HG02763 (cell line): Measurements from ENCODE around the gene SLC22A17.

Source experiments
- ATAC-seq: cut with Tn5 transposase; IDR thresholded peaks from one replicate; pipeline ENCODE4 v1.9.1; 2021; ENCODE audit warnings: mild to moderate bottlenecking, moderate library complexity; ENCODE audit not compliant: unreplicated experiment

The SLC22A17 gene

DNA sequence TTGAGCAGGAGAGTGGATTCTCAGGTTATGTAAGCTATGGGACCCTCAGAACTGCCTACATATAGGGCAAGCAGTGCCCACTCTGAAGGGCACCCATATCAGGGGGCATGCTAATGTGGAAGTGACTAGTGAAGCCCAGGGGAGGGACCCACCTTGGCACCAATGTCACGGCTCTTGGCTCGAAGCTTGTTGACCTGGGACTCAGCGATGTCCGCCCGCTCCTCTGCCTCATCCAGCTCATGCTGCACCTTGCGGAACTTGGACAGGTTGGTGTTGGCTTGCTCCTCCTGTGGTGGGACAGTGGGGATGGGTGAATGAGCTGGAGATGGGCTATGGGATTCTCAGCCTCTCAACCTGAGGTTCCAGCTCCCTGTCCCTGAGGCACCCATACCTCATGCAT, 29.6 kb upstream of the SLC22A17 start:
- no peak for ATAC-seq

GRCh38 chr14:23381871-23382270, 29.2 kb upstream of the SLC22A17 start:
- no peak for ATAC-seq

DNA sequence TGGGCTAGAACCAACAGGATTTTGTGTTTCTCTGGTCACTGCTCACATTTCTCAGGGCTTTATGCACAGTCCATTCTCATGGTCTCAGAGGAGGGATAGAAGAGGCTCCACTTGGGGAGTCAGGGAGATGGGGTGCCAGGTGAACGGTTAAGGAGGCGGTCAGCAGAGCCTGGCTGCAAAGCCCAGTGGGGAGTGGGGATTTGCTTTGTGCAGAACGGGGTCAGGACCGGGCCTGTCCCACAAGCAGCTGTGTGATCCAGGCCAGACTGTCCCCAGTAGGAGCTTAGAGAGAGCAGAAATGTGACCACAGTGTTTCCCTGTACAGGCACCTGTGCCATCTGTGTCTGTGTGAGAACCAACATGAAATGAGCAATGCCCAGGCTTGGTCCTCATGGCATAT, 28.3 kb upstream of the SLC22A17 start:
- ATAC-seq, result no peak

GRCh38 chr14:23380197-23380914, 27.7 kb upstream of the SLC22A17 start:
- no peak for ATAC-seq

GRCh38 chr14:23379366-23380196, 26.9 kb upstream of the SLC22A17 start:
- no peak for ATAC-seq

- no peak for ATAC-seq
Measured at GRCh38 chr14:23378612-23379220, 26.0 kb upstream of the SLC22A17 start.

- no peak for ATAC-seq
Measured at GRCh38 chr14:23377573-23378563, 25.2 kb upstream of the SLC22A17 start.

GRCh38 chr14:23377198-23377550, 24.5 kb upstream of the SLC22A17 start:
- ATAC-seq, result no peak

DNA sequence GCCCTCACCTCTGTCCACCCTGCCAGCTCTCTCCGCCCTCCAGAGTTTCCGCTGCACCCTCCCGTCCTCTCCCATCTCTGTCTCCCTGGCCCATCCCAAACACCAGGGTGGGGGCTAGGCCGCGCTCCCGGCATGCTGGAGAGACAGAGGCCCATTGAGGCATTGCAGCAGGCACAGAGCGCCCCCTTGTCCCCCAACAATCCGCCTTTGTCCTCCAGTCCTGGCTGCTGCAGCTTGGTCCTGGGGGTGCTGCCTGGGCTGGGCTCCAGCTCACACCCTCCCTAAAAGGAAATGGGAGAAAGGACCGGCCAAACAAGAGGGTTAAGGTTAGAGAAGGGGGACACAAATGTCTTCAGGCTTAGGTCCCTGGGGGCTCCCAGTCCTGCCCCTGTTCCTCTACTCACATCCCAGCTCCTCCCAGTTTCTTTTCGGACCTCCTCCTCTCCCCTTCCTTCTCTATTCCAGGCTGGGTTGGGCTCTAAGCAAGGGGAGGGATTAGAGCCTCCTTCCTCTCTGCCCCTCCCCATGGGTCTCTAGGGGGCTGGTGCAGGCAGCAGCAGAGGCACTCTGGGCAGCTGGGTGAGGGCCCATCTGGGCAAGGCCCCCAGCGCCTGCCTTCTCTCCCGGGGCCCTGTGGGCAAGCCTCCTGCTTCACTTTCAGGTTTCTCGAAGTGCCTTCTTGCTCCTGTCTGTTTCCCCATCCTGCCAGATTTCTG, 24.0 kb upstream of the SLC22A17 start, which contains the start of gene CMTM5:
Gene CMTM5, plus strand, starts transcription at position 565 of the 716 bp plus-strand sequence. CDS start 206 bp downstream, outside the sequence.
- no peak for ATAC-seq

DNA sequence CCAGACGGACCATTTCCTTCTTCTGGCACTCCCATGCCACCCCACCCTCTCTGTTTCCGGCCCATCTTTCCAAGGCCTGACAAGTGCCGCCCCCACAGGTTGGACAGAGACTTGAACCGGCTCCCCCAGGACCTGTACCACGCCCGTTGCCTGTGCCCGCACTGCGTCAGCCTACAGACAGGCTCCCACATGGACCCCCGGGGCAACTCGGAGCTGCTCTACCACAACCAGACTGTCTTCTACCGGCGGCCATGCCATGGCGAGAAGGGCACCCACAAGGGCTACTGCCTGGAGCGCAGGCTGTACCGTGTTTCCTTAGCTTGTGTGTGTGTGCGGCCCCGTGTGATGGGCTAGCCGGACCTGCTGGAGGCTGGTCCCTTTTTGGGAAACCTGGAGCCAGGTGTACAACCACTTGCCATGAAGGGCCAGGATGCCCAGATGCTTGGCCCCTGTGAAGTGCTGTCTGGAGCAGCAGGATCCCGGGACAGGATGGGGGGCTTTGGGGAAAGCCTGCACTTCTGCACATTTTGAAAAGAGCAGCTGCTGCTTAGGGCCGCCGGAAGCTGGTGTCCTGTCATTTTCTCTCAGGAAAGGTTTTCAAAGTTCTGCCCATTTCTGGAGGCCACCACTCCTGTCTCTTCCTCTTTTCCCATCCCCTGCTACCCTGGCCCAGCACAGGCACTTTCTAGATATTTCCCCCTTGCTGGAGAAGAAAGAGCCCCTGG, 23.0 kb upstream of the SLC22A17 start:
- ATAC-seq, result no peak

- no peak for ATAC-seq
Measured at GRCh38 chr14:23373041-23373440, 20.4 kb upstream of the SLC22A17 start.

DNA sequence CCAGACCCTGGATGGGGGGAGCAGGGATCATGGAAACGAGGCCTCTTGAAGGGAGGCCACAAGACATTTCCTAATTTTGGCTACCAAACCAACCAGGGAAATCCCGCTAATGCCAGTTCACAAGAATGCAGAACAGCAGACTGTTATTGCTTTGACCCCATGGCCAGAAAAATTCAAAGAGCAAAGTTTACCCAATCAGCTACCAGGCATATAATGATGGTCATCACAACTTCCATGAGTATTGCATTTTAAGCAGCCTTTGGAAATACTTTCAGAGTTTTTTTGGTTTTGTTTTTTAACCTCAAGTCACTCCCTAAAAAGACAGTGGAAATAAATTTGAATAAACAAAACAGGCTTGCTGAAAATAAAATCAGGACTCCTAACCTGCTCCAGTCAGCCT, 19.8 kb upstream of the SLC22A17 start, which contains the start of gene IL25:
Gene IL25, plus strand, starts transcription at position 301 of the 400 bp plus-strand sequence.
- no peak for ATAC-seq

DNA sequence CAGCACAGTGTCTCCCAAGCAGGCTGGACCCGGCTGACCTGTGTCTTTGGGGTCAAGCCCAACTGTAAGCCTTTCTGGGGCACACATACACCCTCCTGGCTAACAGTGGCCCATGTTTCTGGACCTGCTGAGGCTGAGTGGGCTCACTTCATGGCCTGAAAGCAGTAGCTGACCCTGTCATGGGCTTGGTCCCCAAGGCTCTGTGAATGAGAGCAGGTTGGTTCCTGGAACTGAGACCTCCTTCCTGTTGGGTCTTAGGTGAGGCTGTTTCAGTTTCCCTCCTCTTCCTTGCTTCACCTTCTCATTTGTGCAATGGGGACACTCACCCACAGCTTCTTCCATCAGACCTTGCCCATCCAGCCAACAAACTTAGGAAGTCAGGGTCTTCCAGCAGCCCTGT, 19.2 kb upstream of the SLC22A17 start:
- ATAC-seq, result no peak

GRCh38 chr14:23370221-23370620, 17.5 kb upstream of the SLC22A17 start:
- no peak for ATAC-seq

DNA sequence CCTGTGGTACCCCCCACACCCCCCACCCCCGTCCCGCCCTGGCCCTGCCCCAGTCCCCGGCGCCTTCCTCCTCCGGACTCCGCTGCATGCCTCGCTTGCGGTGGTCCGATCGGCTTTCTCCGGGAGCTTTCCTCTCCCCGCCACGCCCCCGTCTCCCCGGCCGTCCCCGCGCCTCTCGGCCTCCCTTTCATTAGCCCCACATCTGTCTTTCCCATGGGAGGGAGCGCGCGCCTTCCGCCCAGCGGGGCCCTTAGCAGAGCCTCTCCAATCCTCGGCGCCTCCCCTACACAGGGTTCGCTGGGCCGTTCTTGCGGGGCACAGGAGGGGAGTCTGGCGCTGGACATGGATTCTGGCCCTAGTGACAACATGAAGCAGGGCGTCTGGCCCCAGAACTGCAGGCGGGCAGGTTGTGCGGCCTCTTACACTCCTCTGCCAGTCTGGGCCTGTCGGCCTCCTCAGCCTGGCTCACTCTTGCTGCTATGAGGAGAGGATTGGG, 13.8 kb upstream of the SLC22A17 start:
- no peak for ATAC-seq

DNA sequence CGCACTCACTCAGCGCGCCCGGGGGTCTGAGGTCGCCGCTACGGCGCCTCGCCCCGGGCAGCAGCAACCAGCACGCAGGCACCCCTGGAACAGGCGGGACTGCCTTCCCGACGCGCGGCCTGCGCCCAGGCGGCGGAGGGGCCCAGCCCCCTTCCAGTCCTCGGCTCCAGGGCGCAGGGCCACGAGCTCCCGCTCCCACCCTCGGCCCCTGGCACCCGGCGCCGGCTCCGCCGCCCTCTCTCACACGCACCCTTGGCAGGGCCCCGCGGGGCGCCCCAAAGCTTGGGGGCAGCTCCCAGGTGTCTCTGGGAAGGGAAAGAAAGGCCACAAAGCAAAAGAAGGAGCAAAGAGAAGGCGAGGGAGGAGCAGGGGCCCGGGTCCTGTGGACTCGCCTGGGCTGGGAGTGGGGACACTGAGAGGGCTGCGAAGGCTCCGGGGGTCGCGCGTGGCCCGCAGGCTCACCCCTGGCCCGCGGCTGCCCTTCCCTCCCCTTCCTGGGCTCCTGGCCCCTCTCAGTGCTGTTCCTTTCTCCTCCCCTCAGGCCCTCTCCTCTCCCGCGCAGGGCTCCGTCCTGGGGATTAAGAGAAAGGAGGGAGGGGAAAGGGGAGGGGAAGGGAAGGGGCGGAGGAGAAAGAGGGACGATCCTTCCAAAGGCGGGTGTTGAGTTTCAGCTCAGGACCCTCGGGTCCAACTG, 13.2 kb upstream of the SLC22A17 start:
- no peak for ATAC-seq

DNA sequence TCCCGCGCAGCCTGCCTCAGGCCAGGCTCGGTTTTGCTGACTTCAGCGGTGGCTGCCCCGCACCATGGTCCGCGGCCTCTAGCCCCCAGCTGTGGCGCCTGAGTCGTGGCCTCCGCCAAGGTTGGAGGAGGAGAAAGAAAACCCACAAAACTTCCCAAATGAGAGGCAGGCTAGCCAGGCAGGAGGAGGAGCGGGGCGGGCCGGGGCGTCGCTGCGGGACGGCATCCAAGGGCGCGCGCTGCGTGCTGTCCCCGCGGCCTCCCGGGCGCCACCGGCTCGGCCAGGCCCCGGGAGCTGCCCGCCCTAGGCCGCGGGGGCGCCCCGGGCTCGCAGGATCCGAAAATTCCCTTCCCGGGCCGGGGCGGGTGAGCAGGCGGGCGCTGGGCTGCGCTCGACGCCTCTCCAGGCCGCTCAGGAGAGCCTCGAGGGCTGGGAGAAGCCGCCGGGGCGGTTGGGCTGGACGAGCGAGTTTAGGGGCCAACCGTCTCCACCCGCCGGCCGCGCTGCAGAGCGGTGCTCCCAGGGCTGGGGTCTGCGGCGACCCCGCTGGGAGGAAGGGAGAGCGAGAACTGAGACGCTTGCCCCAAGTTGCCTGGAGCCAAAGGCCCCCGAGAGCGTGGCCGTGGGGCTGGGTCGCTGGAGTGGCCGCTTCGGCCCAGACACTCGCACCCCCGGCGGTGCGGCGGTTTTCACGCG, 12.5 kb upstream of the SLC22A17 start, which contains the start of gene EFS:
Gene EFS, minus strand, starts transcription at position 137 of the 696 bp plus-strand sequence. CDS start 147 bp downstream, outside the sequence.
- ATAC-seq, result no peak
